ENCODE results near the gene PTPRF.
A peak's percentile ranks its signal among the peaks of the same experiment; 100 is the strongest.

PTPRF gene

GRCh38 chr1:43632135-43632670 is 101.5 kb downstream of the PTPRF start:
- H3K79me1 ChIP-seq (replicated peaks; ENCODE audit: low read length, poor library complexity, severe bottlenecking), result no peaks in the 10 kb centered on the region
- no peak overlapping the region for H3K9ac ChIP-seq (ENCODE audit: low read length)
- peaks cover 0 to 7% of the 10 kb centered on the region in 2 experiments for H3K27me3 ChIP-seq (ENCODE audit: control insufficient read depth in 1 of 2, insufficient read depth in 1 of 2, low read length in 2 of 2)
- no peak overlapping the region for H3K4ac ChIP-seq (ENCODE audit: low read depth in 1 of 2, low read length in 2 of 2)
- H3K4me3 ChIP-seq (ENCODE audit: insufficient read depth in 1 of 2, low read depth in 1 of 2, low read length in 2 of 2), result no peak overlapping the region
- no peak overlapping the region for H2AK5ac ChIP-seq (ENCODE audit: low read length, severe bottlenecking)
- no peak overlapping the region for H3K23ac ChIP-seq (ENCODE audit: low read length in 2 of 2)
- H2BK15ac ChIP-seq (ENCODE audit: low read depth, poor library complexity, severe bottlenecking), result no peak overlapping the region
- H3K36me3 ChIP-seq (ENCODE audit: control insufficient read depth in 1 of 2, insufficient read depth in 2 of 2, low read depth in 1 of 2, low read length in 2 of 2), result no peaks in the 10 kb centered on the region
- H2BK5ac ChIP-seq (ENCODE audit: low read depth, low read length, poor library complexity, severe bottlenecking), result no peak overlapping the region
- H4K91ac ChIP-seq (ENCODE audit: low read length), result no peak overlapping the region
- H2BK12ac ChIP-seq (ENCODE audit: low read length in 2 of 2), result no peak overlapping the region
- no peak overlapping the region for H3K4me2 ChIP-seq (ENCODE audit: low read length, poor library complexity, severe bottlenecking)
- H3K14ac ChIP-seq (ENCODE audit: low read length in 2 of 2), result no peak overlapping the region
- H4K8ac ChIP-seq (ENCODE audit: low read length), result no peak overlapping the region
- no peak overlapping the region for H2AFZ ChIP-seq (ENCODE audit: low read depth, low read length)
- no peak overlapping the region for H3K18ac ChIP-seq (ENCODE audit: low read depth in 1 of 2, low read length in 2 of 2)
- no peak overlapping the region for H2BK120ac ChIP-seq (ENCODE audit: low read depth, low read length)
- 66% methylated on average over 3 of the region's 4 CpGs for WGBS
- no peak overlapping the region for H3K27ac ChIP-seq (ENCODE audit: low read length, poor library complexity, severe bottlenecking)
- DNase-seq, result peak; percentile 10
- H3K4me1 ChIP-seq (ENCODE audit: control insufficient read depth, insufficient read depth, low read depth, low read length), result peaks cover 3% of the 10 kb centered on the region
- H3K9me3 ChIP-seq (ENCODE audit: control insufficient read depth, low read length), result no peaks in the 10 kb centered on the region

DNA sequence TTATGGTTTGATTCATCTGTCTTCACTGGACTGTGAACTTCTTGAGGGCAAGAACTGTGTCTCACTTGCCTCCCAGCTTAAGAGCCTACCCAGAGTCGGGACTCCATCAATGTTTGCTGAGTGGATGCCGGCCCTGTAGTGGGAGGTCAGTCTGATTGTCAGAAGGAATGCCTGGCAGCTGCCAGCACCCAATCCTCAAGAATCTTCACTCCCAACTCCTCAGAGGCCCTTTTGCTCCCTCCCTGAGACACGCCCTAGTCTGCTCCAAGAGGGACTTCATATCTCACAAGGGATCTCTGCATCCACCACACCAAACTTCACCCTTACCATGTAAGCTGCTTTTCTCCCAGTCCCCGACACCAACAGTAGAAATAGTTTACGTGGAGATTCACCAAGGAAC is 104.0 kb downstream of the PTPRF start:
- Histone ChIP-seq H3K4me3 (ENCODE audit: insufficient read depth in 1 of 2, low read depth in 1 of 2, low read length in 2 of 2) (no peak overlapping the region), H3K23ac (ENCODE audit: low read length in 2 of 2) (no peak overlapping the region), H3K4me1 (ENCODE audit: control insufficient read depth, insufficient read depth, low read depth, low read length) (peaks cover 3% of the 10 kb centered on the region), H3K14ac (ENCODE audit: low read length in 2 of 2) (no peak overlapping the region), H3K79me1 (replicated peaks; ENCODE audit: low read length, poor library complexity, severe bottlenecking) (no peaks in the 10 kb centered on the region), H2BK12ac (ENCODE audit: low read length in 2 of 2) (no peak overlapping the region), H4K91ac (ENCODE audit: low read length) (no peak overlapping the region), H2BK15ac (ENCODE audit: low read depth, poor library complexity, severe bottlenecking) (no peak overlapping the region), H2BK120ac (ENCODE audit: low read depth, low read length) (no peak overlapping the region), H3K9ac (ENCODE audit: low read length) (no peak overlapping the region), H3K9me3 (ENCODE audit: control insufficient read depth, low read length) (no peaks in the 10 kb centered on the region), H3K4me2 (ENCODE audit: low read length, poor library complexity, severe bottlenecking) (no peak overlapping the region), H3K27me3 (ENCODE audit: control insufficient read depth in 1 of 2, insufficient read depth in 1 of 2, low read length in 2 of 2) (peaks cover 0 to 7% of the 10 kb centered on the region in 2 experiments), H2BK5ac (ENCODE audit: low read depth, low read length, poor library complexity, severe bottlenecking) (no peak overlapping the region), H4K8ac (ENCODE audit: low read length) (no peak overlapping the region), H2AK5ac (ENCODE audit: low read length, severe bottlenecking) (no peak overlapping the region), H3K27ac (ENCODE audit: low read length, poor library complexity, severe bottlenecking) (no peak overlapping the region), H2AFZ (ENCODE audit: low read depth, low read length) (no peak overlapping the region), H3K4ac (ENCODE audit: low read depth in 1 of 2, low read length in 2 of 2) (no peak overlapping the region), H3K18ac (ENCODE audit: low read depth in 1 of 2, low read length in 2 of 2) (no peak overlapping the region), H3K36me3 (ENCODE audit: control insufficient read depth in 1 of 2, insufficient read depth in 2 of 2, low read depth in 1 of 2, low read length in 2 of 2) (no peaks in the 10 kb centered on the region)
- no peak for DNase-seq
- WGBS, result 87% methylated on average over 5 of the region's 5 CpGs

DNA sequence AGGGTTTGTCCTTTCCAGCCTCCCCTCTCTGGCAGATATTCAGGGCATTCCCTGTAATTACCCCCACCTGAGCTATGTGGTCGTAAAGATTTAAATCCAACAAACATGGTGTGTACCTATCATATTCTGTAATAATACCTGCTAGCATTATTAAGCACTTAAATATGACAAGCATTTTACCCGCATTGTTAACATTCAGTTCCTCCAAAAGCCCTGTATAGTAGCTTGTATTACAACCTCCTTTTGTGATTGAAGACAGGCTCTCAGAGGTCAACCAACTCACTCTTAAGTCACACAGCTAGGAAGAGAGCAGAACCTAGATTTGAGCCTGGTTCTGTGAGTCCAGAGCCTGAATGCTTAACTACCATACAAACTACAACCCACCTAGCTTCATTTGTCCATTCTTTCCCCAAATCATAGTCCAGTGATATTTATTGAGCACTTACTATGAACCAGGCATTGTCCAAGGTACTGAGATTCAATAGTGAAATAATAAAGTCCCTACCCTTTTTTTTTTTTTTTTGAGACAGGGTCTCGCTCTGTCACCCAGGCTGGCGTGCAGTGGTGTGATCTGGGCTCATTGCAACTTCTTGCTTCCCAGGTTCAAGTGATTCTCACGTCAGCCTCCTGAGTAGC is 105.4 kb downstream of the PTPRF start:
- H3K9ac ChIP-seq (ENCODE audit: low read length), result no peak overlapping the region

GRCh38 chr1:43637267-43637666 is 106.6 kb downstream of the PTPRF start:
- no peak overlapping the region for H2BK120ac ChIP-seq (ENCODE audit: low read depth, low read length)
- H3K36me3 ChIP-seq (ENCODE audit: control insufficient read depth in 1 of 2, insufficient read depth in 2 of 2, low read depth in 1 of 2, low read length in 2 of 2), result no peaks in the 10 kb centered on the region
- no peak overlapping the region for H2BK15ac ChIP-seq (ENCODE audit: low read depth, poor library complexity, severe bottlenecking)
- no peak overlapping the region for H2BK5ac ChIP-seq (ENCODE audit: low read depth, low read length, poor library complexity, severe bottlenecking)
- no peak overlapping the region for H4K8ac ChIP-seq (ENCODE audit: low read length)
- no peaks in the 10 kb centered on the region for H3K79me1 ChIP-seq (replicated peaks; ENCODE audit: low read length, poor library complexity, severe bottlenecking)
- H2AK5ac ChIP-seq (ENCODE audit: low read length, severe bottlenecking), result no peak overlapping the region
- no peak overlapping the region for H2BK12ac ChIP-seq (ENCODE audit: low read length in 2 of 2)
- no peak overlapping the region for H3K27ac ChIP-seq (ENCODE audit: low read length, poor library complexity, severe bottlenecking)
- H3K9me3 ChIP-seq (ENCODE audit: control insufficient read depth, low read length), result no peaks in the 10 kb centered on the region
- H3K18ac ChIP-seq (ENCODE audit: low read depth in 1 of 2, low read length in 2 of 2), result no peak overlapping the region
- no peak overlapping the region for H3K4me2 ChIP-seq (ENCODE audit: low read length, poor library complexity, severe bottlenecking)
- no peak overlapping the region for H3K4ac ChIP-seq (ENCODE audit: low read depth in 1 of 2, low read length in 2 of 2)
- DNase-seq, result no peak
- H3K27me3 ChIP-seq (ENCODE audit: control insufficient read depth in 1 of 2, insufficient read depth in 1 of 2, low read length in 2 of 2), result peaks cover 0 to 9% of the 10 kb centered on the region in 2 experiments
- no peak overlapping the region for H3K4me3 ChIP-seq (ENCODE audit: insufficient read depth in 1 of 2, low read depth in 1 of 2, low read length in 2 of 2)
- no peak overlapping the region for H3K14ac ChIP-seq (ENCODE audit: low read length in 2 of 2)
- no peak overlapping the region for H4K91ac ChIP-seq (ENCODE audit: low read length)
- H3K4me1 ChIP-seq (ENCODE audit: control insufficient read depth, insufficient read depth, low read depth, low read length), result peaks cover 2% of the 10 kb centered on the region
- 97% methylated on average over 7 of the region's 7 CpGs for WGBS
- no peak overlapping the region for H3K9ac ChIP-seq (ENCODE audit: low read length)
- no peak overlapping the region for H2AFZ ChIP-seq (ENCODE audit: low read depth, low read length)
- H3K23ac ChIP-seq (ENCODE audit: low read length in 2 of 2), result no peak overlapping the region

More for the DNA sequence above, 105.4 kb downstream of the PTPRF start:
- Histone ChIP-seq H2BK120ac (ENCODE audit: low read depth, low read length) (no peak overlapping the region), H4K91ac (ENCODE audit: low read length) (no peak overlapping the region), H2AK5ac (ENCODE audit: low read length, severe bottlenecking) (no peak overlapping the region), H3K27ac (ENCODE audit: low read length, poor library complexity, severe bottlenecking) (no peak overlapping the region), H4K8ac (ENCODE audit: low read length) (no peak overlapping the region), H3K79me1 (replicated peaks; ENCODE audit: low read length, poor library complexity, severe bottlenecking) (no peaks in the 10 kb centered on the region), H3K4me3 (ENCODE audit: insufficient read depth in 1 of 2, low read depth in 1 of 2, low read length in 2 of 2) (no peak overlapping the region), H3K14ac (ENCODE audit: low read length in 2 of 2) (no peak overlapping the region), H3K27me3 (ENCODE audit: control insufficient read depth in 1 of 2, insufficient read depth in 1 of 2, low read length in 2 of 2) (peaks cover 0 to 9% of the 10 kb centered on the region in 2 experiments), H3K4me2 (ENCODE audit: low read length, poor library complexity, severe bottlenecking) (no peak overlapping the region), H2BK5ac (ENCODE audit: low read depth, low read length, poor library complexity, severe bottlenecking) (no peak overlapping the region), H2BK12ac (ENCODE audit: low read length in 2 of 2) (no peak overlapping the region), H3K36me3 (ENCODE audit: control insufficient read depth in 1 of 2, insufficient read depth in 2 of 2, low read depth in 1 of 2, low read length in 2 of 2) (no peaks in the 10 kb centered on the region), H3K9me3 (ENCODE audit: control insufficient read depth, low read length) (no peaks in the 10 kb centered on the region), H3K23ac (ENCODE audit: low read length in 2 of 2) (no peak overlapping the region), H3K4ac (ENCODE audit: low read depth in 1 of 2, low read length in 2 of 2) (no peak overlapping the region), H2AFZ (ENCODE audit: low read depth, low read length) (no peak overlapping the region), H3K18ac (ENCODE audit: low read depth in 1 of 2, low read length in 2 of 2) (no peak overlapping the region), H2BK15ac (ENCODE audit: low read depth, poor library complexity, severe bottlenecking) (no peak overlapping the region), H3K4me1 (ENCODE audit: control insufficient read depth, insufficient read depth, low read depth, low read length) (peaks cover 3% of the 10 kb centered on the region)
- 93% methylated on average over 5 of the region's 5 CpGs for WGBS
- DNase-seq, result no peak
